Measurements from ENCODE around the gene EEF1G. TPM values are rescaled to one million over a fixed set of nuclear protein-coding genes. Genes with fewer than 3 reads are reported as not detected.
"Not testable (repeated sequence)": the region's sequence is repeated elsewhere in the genome, so short reads cannot be mapped to it uniquely, and the experiment has no call there.

Gene EEF1G
- total RNA-seq, 1 experiment from 2014 or later, result 1,815 TPM

GRCh38 chr11:62567018-62567633, 6.6 kb downstream of the EEF1G start:
- ATAC-seq (no peak), DNase-seq (no peak)
- no peak overlapping the region for H3K9ac ChIP-seq (ENCODE audit: low read length)
- no peak overlapping the region for H3K27ac ChIP-seq (ENCODE audit: low read length)
- H3F3A ChIP-seq (ENCODE audit: low read length, unreplicated experiment), result peaks cover 11% of the 10 kb centered on the region
- peaks cover 22% of the 10 kb centered on the region for H3K4me1 ChIP-seq (ENCODE audit: insufficient read depth, low read length)
- H3K27me3 ChIP-seq (ENCODE audit: low read length), result no peaks in the 10 kb centered on the region
- CTCF ChIA-PET, result no interaction called here
- peaks cover 78% of the 10 kb centered on the region for H3K36me3 ChIP-seq (ENCODE audit: low read depth, low read length)
- H3K79me2 ChIP-seq (ENCODE audit: low read length), result peaks cover 88% of the 10 kb centered on the region
- TF ChIP-seq EZH2phosphoT487 (IDR thresholded peaks at IDR 0.05; ENCODE audit: borderline replicate concordance, low read length) (no peak), EZH2 (IDR thresholded peaks at IDR 0.05; ENCODE audit: low read length, unreplicated experiment) (no peak), CTCF (conservative IDR thresholded peaks at IDR 0.05; ENCODE audit: low read depth, low read length) (no peak)
- no peak overlapping the region for H3K4me3 ChIP-seq (ENCODE audit: low read length)
- BruUV-seq (replicated peaks), result no TSS peak
- H2AFZ ChIP-seq (ENCODE audit: low read length), result no peak overlapping the region
- H4K20me1 ChIP-seq (ENCODE audit: low read length), result peaks cover 57% of the 10 kb centered on the region
- no peaks in the 10 kb centered on the region for H3K9me3 ChIP-seq (ENCODE audit: low read length)
- no peak overlapping the region for H3K4me2 ChIP-seq (ENCODE audit: low read length)
- POLR2A ChIA-PET (ENCODE audit: unreplicated experiment), result no interaction called here
- intact Hi-C loops (cut with micrococcal nuclease), result no loop called here
- H3K9me2 ChIP-seq (replicated peaks; ENCODE audit: low read length), result no peaks in the 10 kb centered on the region

- no peak for DNase-seq
- H3K27me3 ChIP-seq (ENCODE audit: low read length), result no peaks in the 10 kb centered on the region
- no peak overlapping the region for H2AFZ ChIP-seq (ENCODE audit: low read length)
- CTCF ChIA-PET, result no interaction called here
- H3K4me2 ChIP-seq (ENCODE audit: low read length), result no peak overlapping the region
- TF ChIP-seq CTCF (conservative IDR thresholded peaks at IDR 0.05; ENCODE audit: low read depth, low read length) (no peak), EZH2phosphoT487 (IDR thresholded peaks at IDR 0.05; ENCODE audit: borderline replicate concordance, low read length) (no peak), EZH2 (IDR thresholded peaks at IDR 0.05; ENCODE audit: low read length, unreplicated experiment) (no peak)
- intact Hi-C loops (cut with micrococcal nuclease), result no loop called here
- no peak overlapping the region for H3K4me3 ChIP-seq (ENCODE audit: low read length)
- H3K4me1 ChIP-seq (ENCODE audit: insufficient read depth, low read length), result peaks cover 22% of the 10 kb centered on the region
- peaks cover 79% of the 10 kb centered on the region for H3K79me2 ChIP-seq (ENCODE audit: low read length)
- H3K36me3 ChIP-seq (ENCODE audit: low read depth, low read length), result peaks cover 74% of the 10 kb centered on the region
- no TSS peak for BruUV-seq (replicated peaks)
- peaks cover 48% of the 10 kb centered on the region for H4K20me1 ChIP-seq (ENCODE audit: low read length)
- H3K27ac ChIP-seq (ENCODE audit: low read length), result no peak overlapping the region
- ATAC-seq, result no peak
- no peaks in the 10 kb centered on the region for H3K9me2 ChIP-seq (replicated peaks; ENCODE audit: low read length)
- no peak overlapping the region for H3K9ac ChIP-seq (ENCODE audit: low read length)
- POLR2A ChIA-PET (ENCODE audit: unreplicated experiment), result no interaction called here
- H3K9me3 ChIP-seq (ENCODE audit: low read length), result no peaks in the 10 kb centered on the region
- peaks cover 16% of the 10 kb centered on the region for H3F3A ChIP-seq (ENCODE audit: low read length, unreplicated experiment)
Measured at GRCh38 chr11:62566247-62566646, 7.4 kb downstream of the EEF1G start.

- H3K27ac ChIP-seq (ENCODE audit: low read length), result no peak overlapping the region
- H3K4me3 ChIP-seq (ENCODE audit: low read length), result no peak overlapping the region
- ATAC-seq (no peak), DNase-seq (no peak)
- no peak overlapping the region for H3K9ac ChIP-seq (ENCODE audit: low read length)
- peaks cover 67% of the 10 kb centered on the region for H3K36me3 ChIP-seq (ENCODE audit: low read depth, low read length)
- ChIA-PET CTCF (no interaction called here), POLR2A (ENCODE audit: unreplicated experiment) (interaction anchor here (0.5 to 0.6 kb wide), 2 partner anchors 12 to 26 kb away, joined by 3 read pairs; no protein-coding TSS in a partner anchor)
- no TSS peak for BruUV-seq (replicated peaks)
- peaks cover 70% of the 10 kb centered on the region for H3K79me2 ChIP-seq (ENCODE audit: low read length)
- no peaks in the 10 kb centered on the region for H3K27me3 ChIP-seq (ENCODE audit: low read length)
- H3K9me2 ChIP-seq (replicated peaks; ENCODE audit: low read length), result no peaks in the 10 kb centered on the region
- TF ChIP-seq EZH2 (IDR thresholded peaks at IDR 0.05; ENCODE audit: low read length, unreplicated experiment) (no peak), EZH2phosphoT487 (IDR thresholded peaks at IDR 0.05; ENCODE audit: borderline replicate concordance, low read length) (no peak), CTCF (conservative IDR thresholded peaks at IDR 0.05; ENCODE audit: low read depth, low read length) (no peak)
- peaks cover 42% of the 10 kb centered on the region for H4K20me1 ChIP-seq (ENCODE audit: low read length)
- H2AFZ ChIP-seq (ENCODE audit: low read length), result no peak overlapping the region
- intact Hi-C loops (cut with micrococcal nuclease), result no loop called here
- no peak overlapping the region for H3K4me2 ChIP-seq (ENCODE audit: low read length)
- no peaks in the 10 kb centered on the region for H3K9me3 ChIP-seq (ENCODE audit: low read length)
- H3K4me1 ChIP-seq (ENCODE audit: insufficient read depth, low read length), result peaks cover 25% of the 10 kb centered on the region
- H3F3A ChIP-seq (ENCODE audit: low read length, unreplicated experiment), result peaks cover 16% of the 10 kb centered on the region
Measured at GRCh38 chr11:62565100-62565802, 8.4 kb downstream of the EEF1G start.

- H3F3A ChIP-seq (ENCODE audit: low read length, unreplicated experiment), result peaks cover 16% of the 10 kb centered on the region
- H2AFZ ChIP-seq (ENCODE audit: low read length); H3K27me3 ChIP-seq (ENCODE audit: low read length); H3K9me2 ChIP-seq (replicated peaks; ENCODE audit: low read length); intact Hi-C loops (cut with micrococcal nuclease); H3K4me2 ChIP-seq (ENCODE audit: low read length); H3K27ac ChIP-seq (ENCODE audit: low read length); CTCF ChIA-PET; ATAC-seq; BruUV-seq (replicated peaks); DNase-seq; H3K4me3 ChIP-seq (ENCODE audit: low read length); H3K9ac ChIP-seq (ENCODE audit: low read length); H3K9me3 ChIP-seq (ENCODE audit: low read length): not testable (repeated sequence)
- POLR2A ChIA-PET (ENCODE audit: unreplicated experiment), result interaction anchor here (0.7 to 1.7 kb wide), 2 partner anchors 12 to 92 kb away, joined by 5 to 17 read pairs; partner anchors contain the start of gene EEF1G
- peaks cover 24% of the 10 kb centered on the region for H4K20me1 ChIP-seq (ENCODE audit: low read length)
- H3K79me2 ChIP-seq (ENCODE audit: low read length), result peaks cover 54% of the 10 kb centered on the region
- peaks cover 59% of the 10 kb centered on the region for H3K36me3 ChIP-seq (ENCODE audit: low read depth, low read length)
- H3K4me1 ChIP-seq (ENCODE audit: insufficient read depth, low read length), result peaks cover 60% of the 10 kb centered on the region
Measured at GRCh38 chr11:62561677-62562230, 11.9 kb downstream of the EEF1G start.
